ENCODE results near the gene PRDM7.
"Not testable (repeated sequence)": the region's sequence is repeated elsewhere in the genome, so short reads cannot be mapped to it uniquely, and the experiment has no call there.

DNA sequence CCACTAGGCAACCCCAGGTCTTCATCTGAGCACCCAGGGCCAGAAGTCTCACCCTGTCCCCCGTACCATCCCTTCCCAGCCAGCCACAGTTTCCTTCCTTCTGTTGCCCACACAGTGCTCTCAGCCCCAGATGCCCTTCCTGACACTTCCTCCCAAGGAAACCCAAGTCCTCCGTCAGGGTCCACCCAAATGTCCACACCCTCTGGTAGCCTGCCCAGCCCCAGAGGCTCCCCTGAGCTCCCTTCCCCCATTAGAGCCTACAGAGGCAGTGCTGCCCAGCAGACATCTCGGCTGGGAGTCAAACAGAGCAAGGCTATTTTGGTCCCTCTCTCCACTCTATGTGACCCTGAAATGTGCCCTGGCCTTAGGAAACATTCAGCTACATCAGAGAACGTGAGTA lies 23.7 kb upstream of the PRDM7 start:
- TF ChIP-seq, protein P1, sequence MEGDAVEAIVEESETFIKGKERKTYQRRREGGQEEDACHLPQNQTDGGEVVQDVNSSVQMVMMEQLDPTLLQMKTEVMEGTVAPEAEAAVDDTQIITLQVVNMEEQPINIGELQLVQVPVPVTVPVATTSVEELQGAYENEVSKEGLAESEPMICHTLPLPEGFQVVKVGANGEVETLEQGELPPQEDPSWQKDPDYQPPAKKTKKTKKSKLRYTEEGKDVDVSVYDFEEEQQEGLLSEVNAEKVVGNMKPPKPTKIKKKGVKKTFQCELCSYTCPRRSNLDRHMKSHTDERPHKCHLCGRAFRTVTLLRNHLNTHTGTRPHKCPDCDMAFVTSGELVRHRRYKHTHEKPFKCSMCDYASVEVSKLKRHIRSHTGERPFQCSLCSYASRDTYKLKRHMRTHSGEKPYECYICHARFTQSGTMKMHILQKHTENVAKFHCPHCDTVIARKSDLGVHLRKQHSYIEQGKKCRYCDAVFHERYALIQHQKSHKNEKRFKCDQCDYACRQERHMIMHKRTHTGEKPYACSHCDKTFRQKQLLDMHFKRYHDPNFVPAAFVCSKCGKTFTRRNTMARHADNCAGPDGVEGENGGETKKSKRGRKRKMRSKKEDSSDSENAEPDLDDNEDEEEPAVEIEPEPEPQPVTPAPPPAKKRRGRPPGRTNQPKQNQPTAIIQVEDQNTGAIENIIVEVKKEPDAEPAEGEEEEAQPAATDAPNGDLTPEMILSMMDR (IDR thresholded peaks at IDR 0.05): not testable (repeated sequence)
- TF ChIP-seq POLR2A (IDR thresholded peaks at IDR 0.05); EP300 (IDR thresholded peaks at IDR 0.05; ENCODE audit: low read depth); POLR2AphosphoS5 (IDR thresholded peaks at IDR 0.05): not testable (repeated sequence)
